HPDE6-E6E7 (cell line): Measurements from ENCODE around the gene CATSPERE.
"Not testable (repeated sequence)": the region's sequence is repeated elsewhere in the genome, so short reads cannot be mapped to it uniquely, and the experiment has no call there.

Experiments
- DNase-seq: peaks from one replicate; pipeline ENCODE4 v3.0.0; 2011; ENCODE audit warnings: missing footprints; ENCODE audit errors: extremely low spot score

Gene CATSPERE

GRCh38 chr1:244449936-244450508 is 11.1 kb upstream of the CATSPERE start:
- DNase-seq, result no peak

DNA sequence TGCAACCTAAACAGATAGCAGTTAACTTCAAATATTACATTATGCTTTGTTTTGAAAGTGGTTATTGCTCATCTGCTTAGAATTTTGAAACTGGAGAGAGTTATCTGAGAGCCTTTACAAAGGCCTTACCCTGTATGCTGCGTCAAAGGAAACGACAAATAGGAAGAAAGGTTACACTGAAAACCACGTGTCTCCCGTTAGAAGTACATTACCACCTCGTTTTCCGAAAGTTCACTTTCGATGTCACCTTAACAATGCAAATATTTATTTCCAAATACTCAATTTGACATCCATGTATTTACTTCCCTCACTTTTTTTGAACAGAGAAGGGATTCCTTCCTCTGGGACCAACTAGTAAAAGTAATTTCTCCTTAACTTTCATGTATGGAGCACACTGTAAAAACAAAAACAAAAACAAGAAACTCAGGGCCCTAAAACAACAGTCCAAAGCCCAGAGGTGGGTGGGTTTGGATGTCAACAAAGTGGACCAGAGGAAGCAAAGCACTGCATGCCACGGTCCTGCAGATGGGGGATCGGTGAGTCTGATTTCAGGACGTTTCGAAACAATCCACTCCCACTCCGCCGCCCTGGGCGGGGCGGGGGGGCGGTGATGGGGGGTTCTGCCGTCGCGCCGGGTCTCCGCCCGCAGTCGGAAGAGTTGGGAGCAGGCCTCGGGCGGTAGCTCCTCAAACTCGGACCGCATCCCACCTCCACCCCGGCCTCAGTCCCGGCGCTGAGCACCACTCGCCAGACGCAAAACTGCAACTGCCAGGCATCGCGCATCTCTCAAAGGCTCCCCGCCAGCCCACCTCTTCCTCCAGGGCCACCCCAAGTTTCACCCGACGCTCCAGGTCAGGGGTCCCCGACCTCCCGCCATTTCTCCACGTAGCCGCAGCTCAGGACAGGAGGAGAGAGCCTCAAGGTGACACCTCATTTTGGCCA is 10.2 kb upstream of the CATSPERE start:
- DNase-seq, result peak; percentile 10

GRCh38 chr1:244451539-244451950 is 9.5 kb upstream of the CATSPERE start, which contains the start of gene ADSS2:
Gene ADSS2 (minus strand): TSS chr1:244451909. CDS start chr1:244451817, 92 bp downstream.
- no peak for DNase-seq

DNA sequence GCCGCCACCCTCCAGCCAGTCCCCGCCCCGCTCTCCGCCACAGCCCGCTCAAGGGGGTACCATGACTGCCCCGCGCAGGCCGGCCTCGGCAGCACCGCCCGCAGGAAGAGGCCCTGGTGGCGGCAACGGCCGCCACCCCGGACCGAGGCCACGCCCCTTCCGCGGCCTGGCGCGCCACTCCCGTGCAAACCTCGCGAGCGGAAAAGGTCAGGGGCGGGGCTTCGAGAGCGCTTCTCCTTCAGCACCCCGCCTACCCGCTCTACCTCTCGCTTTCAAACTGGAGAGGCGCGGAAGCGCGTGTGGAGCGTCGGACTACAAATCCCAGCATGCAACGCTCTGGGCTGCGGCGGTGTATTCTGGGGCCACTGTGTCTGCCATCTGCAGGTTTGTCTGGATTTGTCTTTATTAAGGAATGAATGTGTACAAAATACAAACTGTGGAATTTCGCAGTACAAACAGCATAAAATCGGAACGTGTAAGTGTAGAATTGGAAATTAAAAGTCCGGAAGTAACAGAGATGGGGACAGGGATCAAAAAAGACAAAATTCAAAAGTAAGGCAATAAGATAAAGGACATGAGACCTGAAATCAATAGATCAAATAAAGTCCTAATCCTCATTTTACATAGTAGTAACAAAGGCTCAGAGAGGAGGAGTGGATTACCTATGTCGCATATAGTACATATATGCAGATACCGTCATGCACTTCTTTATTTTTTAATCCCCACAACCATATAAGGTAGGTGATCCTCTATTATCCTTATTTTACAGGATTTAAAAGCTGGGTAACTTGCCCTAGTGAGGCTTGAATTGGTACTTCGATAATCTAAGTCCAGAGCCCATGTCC is 8.9 kb upstream of the CATSPERE start:
- peak; percentile 93 for DNase-seq

- DNase-seq, result no peak
Measured at GRCh38 chr1:244454412-244454811, 6.7 kb upstream of the CATSPERE start.

DNA sequence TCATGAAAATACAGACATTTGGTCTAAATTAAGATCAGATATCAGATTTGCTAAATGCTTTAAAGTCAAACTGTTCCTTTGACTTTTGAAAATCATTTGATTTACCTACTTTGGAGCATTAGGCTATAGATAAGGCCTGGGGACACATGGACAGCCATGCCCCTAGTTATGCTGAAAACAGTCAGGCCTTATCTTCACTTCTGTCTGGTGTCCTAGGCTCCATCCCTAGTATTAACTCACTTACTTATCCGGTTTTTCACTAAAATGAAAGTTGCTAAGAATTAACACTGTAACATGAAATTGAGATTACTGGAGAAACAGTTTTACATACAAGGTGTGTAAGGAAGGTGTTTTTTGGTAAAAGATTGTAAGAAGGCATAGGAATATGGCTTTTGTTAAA is 4.5 kb upstream of the CATSPERE start:
- DNase-seq, result no peak

DNA sequence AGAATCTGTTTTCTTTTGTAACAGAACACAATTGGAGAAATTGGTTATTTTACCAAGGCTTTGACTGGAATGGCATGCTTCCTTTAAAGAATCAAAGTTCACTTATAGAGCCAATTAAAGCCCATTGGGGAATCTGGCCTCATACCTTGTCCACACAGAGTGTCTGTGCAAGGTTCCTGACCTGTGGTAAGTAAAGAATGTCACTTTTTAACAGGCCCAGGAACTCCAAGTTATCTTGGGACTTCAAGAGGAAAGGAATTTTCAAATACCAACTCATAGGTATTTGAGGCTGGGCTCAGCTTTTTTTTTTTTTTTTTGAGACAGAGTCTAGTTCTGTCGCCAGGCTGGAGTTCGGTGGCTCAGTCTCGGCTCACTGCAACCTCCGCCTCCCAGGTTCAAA is 2.3 kb upstream of the CATSPERE start:
- DNase-seq, result no peak

GRCh38 chr1:244460197-244460596 is 876 bp upstream of the CATSPERE start:
- DNase-seq, result no peak

- DNase-seq, result no peak
Measured at GRCh38 chr1:244466724-244467123, 5.7 kb downstream of the CATSPERE start.

- no peak for DNase-seq
Measured at GRCh38 chr1:244473059-244473605, 12.1 kb downstream of the CATSPERE start.

GRCh38 chr1:244484971-244485370 is 23.9 kb downstream of the CATSPERE start:
- DNase-seq, result not testable (repeated sequence)

GRCh38 chr1:244494653-244495052 is 33.6 kb downstream of the CATSPERE start:
- no peak for DNase-seq

- DNase-seq, result peak; percentile 65
Measured at GRCh38 chr1:244496186-244496585, 35.1 kb downstream of the CATSPERE start.

- no peak for DNase-seq
Measured at GRCh38 chr1:244497805-244498204, 36.7 kb downstream of the CATSPERE start.

- DNase-seq, result not testable (repeated sequence)
Measured at GRCh38 chr1:244499484-244499883, 38.4 kb downstream of the CATSPERE start.

- DNase-seq, result not testable (repeated sequence)
Measured at GRCh38 chr1:244500515-244500914, 39.4 kb downstream of the CATSPERE start.

DNA sequence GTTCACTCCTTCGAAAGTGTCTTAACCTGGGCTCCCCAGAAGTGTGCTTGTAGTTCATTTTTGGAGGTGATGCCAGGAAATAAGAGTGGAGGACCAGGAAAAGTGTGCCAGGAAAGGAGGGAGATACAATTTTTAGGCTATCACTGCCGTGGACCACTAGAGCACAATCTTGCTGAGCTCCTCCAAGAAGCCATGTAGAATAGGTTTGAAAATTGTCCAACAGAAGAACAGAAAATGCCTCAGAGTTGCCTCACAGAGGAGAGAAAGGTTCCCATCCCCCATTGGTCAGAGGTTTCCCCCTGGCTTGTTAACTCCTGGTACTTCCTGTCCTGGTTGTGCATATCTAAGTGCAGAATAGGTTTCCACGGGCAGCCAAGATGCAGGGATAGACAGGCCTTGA is 41.6 kb downstream of the CATSPERE start:
- DNase-seq, result no peak

- DNase-seq, result no peak
Measured at GRCh38 chr1:244513493-244513892, 52.4 kb downstream of the CATSPERE start.

DNA sequence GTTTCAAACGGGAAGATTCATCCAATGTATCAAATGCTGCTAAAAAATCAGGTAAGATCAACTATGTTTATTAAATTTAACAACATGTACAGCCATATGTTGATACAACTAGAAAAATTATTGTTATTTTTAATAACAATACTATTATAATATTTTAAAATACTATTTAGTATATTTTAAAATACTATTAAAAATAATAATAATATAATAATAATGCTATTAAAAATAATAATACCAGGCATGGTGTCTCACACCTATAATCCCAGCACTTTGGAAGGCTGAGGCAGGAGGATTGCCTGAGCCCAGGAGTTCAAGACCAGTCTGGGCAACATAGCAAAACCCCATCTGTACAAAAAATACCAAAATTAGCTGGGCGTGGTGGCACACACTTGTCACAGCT is 54.6 kb downstream of the CATSPERE start:
- DNase-seq, result no peak

DNA sequence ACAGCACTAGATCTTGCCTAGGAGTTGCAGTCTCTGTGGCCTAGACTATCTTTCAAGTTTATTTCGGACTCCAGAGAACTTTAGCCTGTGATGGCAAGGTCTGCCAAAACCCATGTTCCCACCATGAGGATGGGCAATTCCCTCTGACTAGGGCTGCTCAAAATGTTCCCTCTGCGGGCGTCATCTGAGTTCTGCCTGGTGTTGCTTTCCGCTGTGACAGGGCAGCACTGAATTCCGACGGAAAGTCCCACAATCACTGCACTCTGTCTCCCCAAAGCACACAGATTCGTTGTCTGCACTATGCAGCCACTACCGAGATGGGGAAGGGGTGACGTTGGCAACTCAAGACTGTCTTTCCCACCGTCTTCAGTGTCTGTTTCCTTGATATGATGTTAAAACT is 75.2 kb downstream of the CATSPERE start:
- DNase-seq, result no peak

GRCh38 chr1:244545511-244545910 is 84.4 kb downstream of the CATSPERE start:
- no peak for DNase-seq
